ENCODE measurements around the gene H2BK1. TPM values are rescaled to one million over a fixed set of nuclear protein-coding genes. Genes with fewer than 3 reads are reported as not detected.

H2BK1 gene
- total RNA-seq, 2 experiments from 2014 or later, result not detected

DNA sequence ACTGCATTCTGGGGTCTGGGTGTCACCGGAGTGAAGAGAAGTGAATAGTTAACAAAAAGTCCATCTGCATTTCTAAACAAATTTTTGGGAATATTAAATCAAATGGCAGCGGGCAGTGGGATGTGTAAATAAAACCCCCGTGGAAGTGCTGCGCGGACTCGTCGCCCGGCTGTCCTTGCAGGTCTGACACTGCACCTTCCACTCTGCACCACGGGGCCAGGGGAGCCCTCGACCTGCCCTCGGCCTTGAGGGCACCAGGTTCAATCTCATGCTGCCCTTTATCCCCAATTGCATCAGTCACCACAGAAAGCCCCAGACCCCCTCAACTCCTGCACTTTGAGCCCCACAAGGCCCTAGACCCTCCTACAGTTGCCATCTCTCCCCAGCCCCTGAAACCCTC, 44.6 kb upstream of the H2BK1 start:
- ChIA-PET CTCF (interaction anchor here (0.9 to 1.0 kb wide), 3 partner anchors 10 to 11 kb away, joined by 3 read pairs; no protein-coding TSS in a partner anchor), POLR2A (interaction anchor here (1.0 kb wide), 1 partner anchor 55 kb away, joined by 3 read pairs; no protein-coding TSS in a partner anchor)
- no peaks in the 10 kb centered on the region for H3K36me3 Mint-ChIP-seq (ENCODE audit: low read depth)
- H3K9me3 Mint-ChIP-seq, result no peaks in the 10 kb centered on the region
- DNase-seq (no peak), ATAC-seq (no peak)
- TF ChIP-seq, protein P1, sequence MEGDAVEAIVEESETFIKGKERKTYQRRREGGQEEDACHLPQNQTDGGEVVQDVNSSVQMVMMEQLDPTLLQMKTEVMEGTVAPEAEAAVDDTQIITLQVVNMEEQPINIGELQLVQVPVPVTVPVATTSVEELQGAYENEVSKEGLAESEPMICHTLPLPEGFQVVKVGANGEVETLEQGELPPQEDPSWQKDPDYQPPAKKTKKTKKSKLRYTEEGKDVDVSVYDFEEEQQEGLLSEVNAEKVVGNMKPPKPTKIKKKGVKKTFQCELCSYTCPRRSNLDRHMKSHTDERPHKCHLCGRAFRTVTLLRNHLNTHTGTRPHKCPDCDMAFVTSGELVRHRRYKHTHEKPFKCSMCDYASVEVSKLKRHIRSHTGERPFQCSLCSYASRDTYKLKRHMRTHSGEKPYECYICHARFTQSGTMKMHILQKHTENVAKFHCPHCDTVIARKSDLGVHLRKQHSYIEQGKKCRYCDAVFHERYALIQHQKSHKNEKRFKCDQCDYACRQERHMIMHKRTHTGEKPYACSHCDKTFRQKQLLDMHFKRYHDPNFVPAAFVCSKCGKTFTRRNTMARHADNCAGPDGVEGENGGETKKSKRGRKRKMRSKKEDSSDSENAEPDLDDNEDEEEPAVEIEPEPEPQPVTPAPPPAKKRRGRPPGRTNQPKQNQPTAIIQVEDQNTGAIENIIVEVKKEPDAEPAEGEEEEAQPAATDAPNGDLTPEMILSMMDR (IDR thresholded peaks at IDR 0.05), result no peak
- H3K4me3 Mint-ChIP-seq, result no peak overlapping the region
- intact Hi-C loops (cut with micrococcal nuclease), result no loop called here
- peaks cover 9% of the 10 kb centered on the region for H3K4me1 Mint-ChIP-seq (ENCODE audit: low read depth)
- H3K27me3 Mint-ChIP-seq, result peaks cover 19% of the 10 kb centered on the region
- no peak overlapping the region for H3K27ac Mint-ChIP-seq

DNA sequence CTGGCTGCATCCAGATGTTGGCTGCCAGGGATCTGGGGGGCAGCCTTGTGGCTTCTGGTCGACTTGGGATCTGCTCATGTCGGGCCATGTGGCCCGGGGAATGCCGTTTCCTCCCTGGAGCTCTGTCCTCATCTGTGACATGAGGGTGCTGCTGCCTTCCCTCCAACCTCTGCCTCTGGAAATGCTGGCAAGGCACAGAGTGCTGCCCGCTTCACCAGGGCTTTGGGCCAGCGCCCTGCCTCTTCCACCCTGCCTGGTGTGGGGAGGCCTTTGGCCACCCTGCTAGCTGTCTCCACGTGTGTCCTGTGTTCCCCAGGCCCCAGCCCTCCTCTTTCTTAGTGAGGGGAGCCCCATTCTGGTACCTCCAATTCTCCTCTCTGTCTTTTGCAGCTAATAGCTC, 44.0 kb upstream of the H2BK1 start:
- Mint-ChIP-seq H3K36me3 (ENCODE audit: low read depth) (no peaks in the 10 kb centered on the region), H3K4me3 (no peak overlapping the region), H3K9me3 (no peaks in the 10 kb centered on the region), H3K27me3 (peaks cover 21% of the 10 kb centered on the region), H3K27ac (no peak overlapping the region), H3K4me1 (ENCODE audit: low read depth) (peaks cover 13% of the 10 kb centered on the region)
- TF ChIP-seq, protein P1 (IDR thresholded peaks at IDR 0.05), result no peak
- ChIA-PET CTCF (interaction anchor here (1.0 kb wide), 1 partner anchor 10 kb away, joined by 3 read pairs; no protein-coding TSS in a partner anchor), POLR2A (no interaction called here)
- no peak for ATAC-seq
- intact Hi-C loops (cut with micrococcal nuclease), result no loop called here
- DNase-seq, result no peak

- H3K4me1 Mint-ChIP-seq (ENCODE audit: low read depth), result peaks cover 18% of the 10 kb centered on the region
- no peak overlapping the region for H3K27ac Mint-ChIP-seq
- no peaks in the 10 kb centered on the region for H3K36me3 Mint-ChIP-seq (ENCODE audit: low read depth)
- ChIA-PET POLR2A (no interaction called here), CTCF (interaction anchor here (1.2 to 2.1 kb wide), 3 partner anchors 9 to 85 kb away, joined by 3 to 8 read pairs (median 4); partner anchors contain the start of gene GBX1)
- peaks cover 26% of the 10 kb centered on the region for H3K27me3 Mint-ChIP-seq
- H3K9me3 Mint-ChIP-seq, result no peaks in the 10 kb centered on the region
- intact Hi-C loops (cut with micrococcal nuclease), result no loop called here
- ATAC-seq (no peak), DNase-seq (no peak)
- no peak overlapping the region for H3K4me3 Mint-ChIP-seq
- TF ChIP-seq, protein P1 (IDR thresholded peaks at IDR 0.05), result no peak
Measured at GRCh38 chr7:151252961-151253711, 42.8 kb upstream of the H2BK1 start.

GRCh38 chr7:151252561-151252835, 42.2 kb upstream of the H2BK1 start:
- no peak for DNase-seq
- POLR2A ChIA-PET, result interaction anchor here (0.9 kb wide), 1 partner anchor 20 kb away, joined by 3 read pairs; the partner anchor contains the start of gene CHPF2
- no peak overlapping the region for H3K4me3 Mint-ChIP-seq
- CTCF ChIA-PET, result interaction anchor here (1.2 to 2.1 kb wide), 5 partner anchors 8 to 85 kb away, joined by 3 to 8 read pairs (median 4); partner anchors contain the start of gene GBX1
- intact Hi-C loops (cut with micrococcal nuclease), result no loop called here
- H3K27me3 Mint-ChIP-seq, result peaks cover 31% of the 10 kb centered on the region
- TF ChIP-seq, protein P1 (IDR thresholded peaks at IDR 0.05), result no peak
- no peak overlapping the region for H3K27ac Mint-ChIP-seq
- peaks cover 23% of the 10 kb centered on the region for H3K4me1 Mint-ChIP-seq (ENCODE audit: low read depth)
- H3K9me3 Mint-ChIP-seq, result no peaks in the 10 kb centered on the region
- no peak for ATAC-seq
- H3K36me3 Mint-ChIP-seq (ENCODE audit: low read depth), result no peaks in the 10 kb centered on the region
